ENCODE results near the gene RNF208. TPM values are rescaled to one million over a fixed set of nuclear protein-coding genes. Genes with fewer than 3 reads are reported as not detected.

Gene RNF208
- total RNA-seq, 1 donor from 2014 or later: 0.77 TPM

- H3K27ac ChIP-seq: no peak overlapping the region
- H3K36me3 Mint-ChIP-seq: no peaks in the 10 kb centered on the region
- no peak overlapping the region for H3K4me2 ChIP-seq
- no peaks in the 10 kb centered on the region for H3F3A ChIP-seq (ENCODE audit: low read depth)
- no peak for TF ChIP-seq EZH2phosphoT487 (IDR thresholded peaks at IDR 0.05)
- TF ChIP-seq CTCF (IDR thresholded peaks at IDR 0.05): no peak
- no peak for TF ChIP-seq EZH2 (IDR thresholded peaks at IDR 0.05)
- no peak overlapping the region for H3K4me3 ChIP-seq
- no peak overlapping the region for H3K4me3 Mint-ChIP-seq
- H3K9me3 ChIP-seq (ENCODE audit: low read depth): no peaks in the 10 kb centered on the region
- H3K27ac Mint-ChIP-seq: no peak overlapping the region
- no peaks in the 10 kb centered on the region for H3K9me3 Mint-ChIP-seq
- H3K9ac ChIP-seq: no peak overlapping the region
- DNase-seq (ENCODE audit: low spot score): no peak
- peaks cover 8% of the 10 kb centered on the region for H3K4me1 ChIP-seq
- peaks cover 2% of the 10 kb centered on the region for H3K4me1 Mint-ChIP-seq
- no peaks in the 10 kb centered on the region for H3K27me3 ChIP-seq
- no peak overlapping the region for H2AFZ ChIP-seq (replicated peaks)
- H4K20me1 ChIP-seq (ENCODE audit: low read depth): peaks cover 15% of the 10 kb centered on the region
- H3K27me3 Mint-ChIP-seq (ENCODE audit: insufficient read depth, low read depth): peaks cover 4% of the 10 kb centered on the region
- H3K36me3 ChIP-seq: no peaks in the 10 kb centered on the region
- H3K79me2 ChIP-seq (ENCODE audit: low read depth): no peaks in the 10 kb centered on the region
Measured at GRCh38 chr9:137232510-137232909, 10.5 kb upstream of the RNF208 start.

GRCh38 chr9:137232101-137232500, 10.1 kb upstream of the RNF208 start:
- Mint-ChIP-seq H3K27ac (no peak overlapping the region), H3K36me3 (no peaks in the 10 kb centered on the region), H3K4me1 (peaks cover 3% of the 10 kb centered on the region), H3K9me3 (no peaks in the 10 kb centered on the region), H3K27me3 (ENCODE audit: insufficient read depth, low read depth) (peaks cover 6% of the 10 kb centered on the region), H3K4me3 (no peak overlapping the region)
- H2AFZ ChIP-seq (replicated peaks): no peak overlapping the region
- no peaks in the 10 kb centered on the region for H3K36me3 ChIP-seq
- peaks cover 6% of the 10 kb centered on the region for H3K4me1 ChIP-seq
- H3K79me2 ChIP-seq (ENCODE audit: low read depth): no peaks in the 10 kb centered on the region
- DNase-seq (ENCODE audit: low spot score): no peak
- no peaks in the 10 kb centered on the region for H3K9me3 ChIP-seq (ENCODE audit: low read depth)
- peaks cover 11% of the 10 kb centered on the region for H4K20me1 ChIP-seq (ENCODE audit: low read depth)
- TF ChIP-seq EZH2phosphoT487 (IDR thresholded peaks at IDR 0.05) (no peak), CTCF (IDR thresholded peaks at IDR 0.05) (no peak), EZH2 (IDR thresholded peaks at IDR 0.05) (no peak)
- H3K27me3 ChIP-seq: no peaks in the 10 kb centered on the region
- H3K9ac ChIP-seq: no peak overlapping the region
- no peak overlapping the region for H3K4me2 ChIP-seq
- H3F3A ChIP-seq (ENCODE audit: low read depth): no peaks in the 10 kb centered on the region
- no peak overlapping the region for H3K4me3 ChIP-seq
- H3K27ac ChIP-seq: no peak overlapping the region

- Histone ChIP-seq H3F3A (ENCODE audit: low read depth) (no peaks in the 10 kb centered on the region), H3K9me3 (ENCODE audit: low read depth) (no peaks in the 10 kb centered on the region), H3K9ac (no peak overlapping the region), H4K20me1 (ENCODE audit: low read depth) (peaks cover 5% of the 10 kb centered on the region), H2AFZ (replicated peaks) (no peak overlapping the region), H3K79me2 (ENCODE audit: low read depth) (no peaks in the 10 kb centered on the region), H3K4me1 (no peaks in the 10 kb centered on the region), H3K4me2 (no peak overlapping the region), H3K36me3 (no peaks in the 10 kb centered on the region), H3K27me3 (no peaks in the 10 kb centered on the region), H3K4me3 (no peak overlapping the region), H3K27ac (no peak overlapping the region)
- Mint-ChIP-seq H3K27me3 (ENCODE audit: insufficient read depth, low read depth) (peaks cover 6% of the 10 kb centered on the region), H3K4me1 (peaks cover 3% of the 10 kb centered on the region), H3K27ac (no peak overlapping the region), H3K36me3 (no peaks in the 10 kb centered on the region), H3K9me3 (no peaks in the 10 kb centered on the region), H3K4me3 (no peak overlapping the region)
- no peak for TF ChIP-seq CTCF (IDR thresholded peaks at IDR 0.05)
- TF ChIP-seq EZH2phosphoT487 (IDR thresholded peaks at IDR 0.05): no peak
- no peak for TF ChIP-seq EZH2 (IDR thresholded peaks at IDR 0.05)
- no peak for DNase-seq (ENCODE audit: low spot score)
Measured at GRCh38 chr9:137231372-137232039, 9.5 kb upstream of the RNF208 start.
